ENCODE results near the gene WDR70. TPM values are rescaled to one million over a fixed set of nuclear protein-coding genes. Genes with fewer than 3 reads are reported as not detected.
"Not testable (repeated sequence)": the region's sequence is repeated elsewhere in the genome, so short reads cannot be mapped to it uniquely, and the experiment has no call there.

WDR70 gene
- total RNA-seq, 1 experiment from 2014 or later = 55.2 TPM

GRCh38 chr5:37615184-37615583 lies 236.1 kb downstream of the WDR70 start:
- TF ChIP-seq CTCF (conservative IDR thresholded peaks at IDR 0.05; ENCODE audit: low read depth, low read length) (no peak), EZH2 (IDR thresholded peaks at IDR 0.05; ENCODE audit: borderline replicate concordance, low read depth, low read length, poor library complexity, severe bottlenecking) (no peak)
- H3K27me3 ChIP-seq (replicated peaks; ENCODE audit: insufficient read depth, low read depth, low read length, poor library complexity) = no peaks in the 10 kb centered on the region
- no peak overlapping the region for H3K4me3 ChIP-seq (ENCODE audit: low read depth, low read length, poor library complexity, severe bottlenecking)
- H3K4me1 ChIP-seq (ENCODE audit: insufficient read depth, low read length, poor library complexity, severe bottlenecking) = no peaks in the 10 kb centered on the region
- CTCF ChIA-PET = no interaction called here
- H3K36me3 ChIP-seq (ENCODE audit: insufficient read depth, low read length, poor library complexity, severe bottlenecking) = no peaks in the 10 kb centered on the region
- POLR2A ChIA-PET (ENCODE audit: low non-redundant PET) = no interaction called here
- DNase-seq (ENCODE audit: low spot score) = no peak
- H3K9me3 ChIP-seq (ENCODE audit: low read depth, low read length, poor library complexity, severe bottlenecking) = no peaks in the 10 kb centered on the region
- intact Hi-C loops (cut with micrococcal nuclease; ENCODE audit: unreplicated experiment) = no loop called here
- BruUV-seq (replicated peaks) = no TSS peak
- H3K27ac ChIP-seq (ENCODE audit: low read depth, low read length, poor library complexity, severe bottlenecking) = no peak overlapping the region

GRCh38 chr5:37619353-37619752 lies 240.2 kb downstream of the WDR70 start:
- Histone ChIP-seq H3K27ac (ENCODE audit: low read depth, low read length, poor library complexity, severe bottlenecking) (peak overlapping the region; percentile 35), H3K36me3 (ENCODE audit: insufficient read depth, low read length, poor library complexity, severe bottlenecking) (no peaks in the 10 kb centered on the region), H3K4me3 (ENCODE audit: low read depth, low read length, poor library complexity, severe bottlenecking) (no peak overlapping the region), H3K9me3 (ENCODE audit: low read depth, low read length, poor library complexity, severe bottlenecking) (no peaks in the 10 kb centered on the region), H3K4me1 (ENCODE audit: insufficient read depth, low read length, poor library complexity, severe bottlenecking) (no peaks in the 10 kb centered on the region), H3K27me3 (replicated peaks; ENCODE audit: insufficient read depth, low read depth, low read length, poor library complexity) (no peaks in the 10 kb centered on the region)
- no peak for TF ChIP-seq CTCF (conservative IDR thresholded peaks at IDR 0.05; ENCODE audit: low read depth, low read length)
- TF ChIP-seq EZH2 (IDR thresholded peaks at IDR 0.05; ENCODE audit: borderline replicate concordance, low read depth, low read length, poor library complexity, severe bottlenecking) = no peak
- intact Hi-C loops (cut with micrococcal nuclease; ENCODE audit: unreplicated experiment) = no loop called here
- ChIA-PET POLR2A (ENCODE audit: low non-redundant PET) (no interaction called here), CTCF (no interaction called here)
- no peak for DNase-seq (ENCODE audit: low spot score)
- no TSS peak for BruUV-seq (replicated peaks)

GRCh38 chr5:37622354-37622753 lies 243.2 kb downstream of the WDR70 start:
- H3K36me3 ChIP-seq (ENCODE audit: insufficient read depth, low read length, poor library complexity, severe bottlenecking); H3K4me1 ChIP-seq (ENCODE audit: insufficient read depth, low read length, poor library complexity, severe bottlenecking); BruUV-seq (replicated peaks); H3K27ac ChIP-seq (ENCODE audit: low read depth, low read length, poor library complexity, severe bottlenecking); H3K27me3 ChIP-seq (replicated peaks; ENCODE audit: insufficient read depth, low read depth, low read length, poor library complexity); POLR2A ChIA-PET (ENCODE audit: low non-redundant PET); H3K9me3 ChIP-seq (ENCODE audit: low read depth, low read length, poor library complexity, severe bottlenecking); H3K4me3 ChIP-seq (ENCODE audit: low read depth, low read length, poor library complexity, severe bottlenecking); intact Hi-C loops (cut with micrococcal nuclease; ENCODE audit: unreplicated experiment); DNase-seq (ENCODE audit: low spot score); CTCF ChIA-PET: not testable (repeated sequence)

GRCh38 chr5:37626266-37626665 lies 247.1 kb downstream of the WDR70 start:
- intact Hi-C loops (cut with micrococcal nuclease; ENCODE audit: unreplicated experiment) = no loop called here
- CTCF ChIA-PET = no interaction called here
- BruUV-seq (replicated peaks) = no TSS peak

More at GRCh38 chr5:37626266-37626665, 247.1 kb downstream of the WDR70 start:
- POLR2A ChIA-PET (ENCODE audit: low non-redundant PET) = no interaction called here
- TF ChIP-seq CTCF (conservative IDR thresholded peaks at IDR 0.05; ENCODE audit: low read depth, low read length) (no peak), EZH2 (IDR thresholded peaks at IDR 0.05; ENCODE audit: borderline replicate concordance, low read depth, low read length, poor library complexity, severe bottlenecking) (no peak)
- Histone ChIP-seq H3K36me3 (ENCODE audit: insufficient read depth, low read length, poor library complexity, severe bottlenecking) (no peaks in the 10 kb centered on the region), H3K9me3 (ENCODE audit: low read depth, low read length, poor library complexity, severe bottlenecking) (peaks cover 22% of the 10 kb centered on the region), H3K27me3 (replicated peaks; ENCODE audit: insufficient read depth, low read depth, low read length, poor library complexity) (no peaks in the 10 kb centered on the region), H3K4me1 (ENCODE audit: insufficient read depth, low read length, poor library complexity, severe bottlenecking) (no peaks in the 10 kb centered on the region), H3K27ac (ENCODE audit: low read depth, low read length, poor library complexity, severe bottlenecking) (no peak overlapping the region), H3K4me3 (ENCODE audit: low read depth, low read length, poor library complexity, severe bottlenecking) (no peak overlapping the region)
- DNase-seq (ENCODE audit: low spot score) = no peak
